Muscle of back (tissue), 11 donors: ENCODE measurements around the gene NLRX1. TPM values are rescaled to one million over a fixed set of nuclear protein-coding genes. Genes with fewer than 3 reads are reported as not detected.
A peak's percentile ranks its signal among the peaks of the same experiment; 100 is the strongest.
"Not testable (repeated sequence)": the region's sequence is repeated elsewhere in the genome, so short reads cannot be mapped to it uniquely, and the experiment has no call there.

Experiments used
- DNase-seq, 3 donors: peaks; one replicate each; pipeline versions ENCODE4 v3.0.0 to v3.0.0-alpha.2; 2013
- polyA plus RNA-seq, 10 donors: library from polyadenylated mRNA; unstranded; fragments of 120-200 nt; gene quantifications; one replicate each; pipeline ENCODE4 v1.2.1, GENCODE V29; 2013; ENCODE audit not compliant: insufficient read length in 10 of 10

The NLRX1 gene
- polyA plus RNA-seq, 10 donors: 9.7 to 12.4 (median 11.6) TPM

GRCh38 chr11:119152604-119153003 is 15.9 kb upstream of the NLRX1 start:
- no peak for DNase-seq

- no peak for DNase-seq
Measured at GRCh38 chr11:119153049-119153818, 15.3 kb upstream of the NLRX1 start.

- DNase-seq: no peak
Measured at GRCh38 chr11:119154178-119154577, 14.3 kb upstream of the NLRX1 start.

- DNase-seq: no peak
Measured at GRCh38 chr11:119155733-119156492, 12.6 kb upstream of the NLRX1 start.

GRCh38 chr11:119156496-119156895 is 12.0 kb upstream of the NLRX1 start:
- DNase-seq: no peak

GRCh38 chr11:119157063-119157462 is 11.5 kb upstream of the NLRX1 start:
- no peak for DNase-seq

GRCh38 chr11:119158467-119158866 is 10.1 kb upstream of the NLRX1 start:
- no peak for DNase-seq

GRCh38 chr11:119160151-119160550 is 8.4 kb upstream of the NLRX1 start:
- DNase-seq: no peak

GRCh38 chr11:119161871-119162270 is 6.7 kb upstream of the NLRX1 start:
- DNase-seq: no peak

GRCh38 chr11:119166368-119167076 is 2.0 kb upstream of the NLRX1 start:
- no peak for DNase-seq

- DNase-seq: not testable (repeated sequence)
Measured at GRCh38 chr11:119167077-119167458, 1.5 kb upstream of the NLRX1 start.

GRCh38 chr11:119167933-119168332 is 592 bp upstream of the NLRX1 start:
- no peak for DNase-seq

GRCh38 chr11:119169282-119169719 is 776 bp downstream of the NLRX1 start:
- DNase-seq: peak in 2 of 3 donors; percentile 32 to 42

- no peak for DNase-seq
Measured at GRCh38 chr11:119172513-119172912, 4.0 kb downstream of the NLRX1 start.

GRCh38 chr11:119173453-119173852 is 4.9 kb downstream of the NLRX1 start:
- no peak for DNase-seq

- DNase-seq: no peak
Measured at GRCh38 chr11:119175493-119176077, 7.1 kb downstream of the NLRX1 start.

- no peak for DNase-seq
Measured at GRCh38 chr11:119178166-119178680, 9.7 kb downstream of the NLRX1 start.

GRCh38 chr11:119179342-119179741 is 10.8 kb downstream of the NLRX1 start:
- no peak for DNase-seq

GRCh38 chr11:119179983-119180382 is 11.5 kb downstream of the NLRX1 start:
- no peak for DNase-seq

GRCh38 chr11:119180729-119181676 is 12.5 kb downstream of the NLRX1 start:
- no peak for DNase-seq
